ENCODE data around the gene SLC6A17.

Gene SLC6A17

DNA sequence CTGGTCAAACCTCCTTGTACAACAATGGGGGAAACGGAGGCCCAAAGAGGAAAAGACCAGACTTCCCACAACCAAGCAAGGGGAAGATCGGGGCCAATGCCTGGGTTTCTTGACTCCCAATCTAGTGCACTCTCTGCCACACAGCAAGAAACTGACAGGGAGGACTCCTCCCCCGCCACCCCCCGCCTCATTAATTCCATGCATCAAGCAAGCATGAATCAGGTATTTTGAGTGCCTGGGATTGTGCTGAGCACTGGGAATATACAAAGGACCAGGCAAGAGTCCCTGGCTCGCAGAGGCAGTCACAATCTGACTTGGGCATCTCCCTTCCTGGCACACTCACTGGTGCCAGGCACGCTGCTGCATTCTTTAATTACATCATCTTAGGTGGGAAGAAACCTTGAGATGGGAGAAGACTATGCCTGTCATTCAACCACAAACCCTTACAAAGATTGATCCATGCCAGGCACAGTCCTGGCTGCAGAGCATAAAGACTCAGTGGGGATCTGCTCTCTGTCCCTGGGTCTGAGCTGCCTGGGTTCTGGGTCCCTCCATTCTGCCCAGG is 55.4 kb downstream of the SLC6A17 start:
- DNase-seq: no peak

DNA sequence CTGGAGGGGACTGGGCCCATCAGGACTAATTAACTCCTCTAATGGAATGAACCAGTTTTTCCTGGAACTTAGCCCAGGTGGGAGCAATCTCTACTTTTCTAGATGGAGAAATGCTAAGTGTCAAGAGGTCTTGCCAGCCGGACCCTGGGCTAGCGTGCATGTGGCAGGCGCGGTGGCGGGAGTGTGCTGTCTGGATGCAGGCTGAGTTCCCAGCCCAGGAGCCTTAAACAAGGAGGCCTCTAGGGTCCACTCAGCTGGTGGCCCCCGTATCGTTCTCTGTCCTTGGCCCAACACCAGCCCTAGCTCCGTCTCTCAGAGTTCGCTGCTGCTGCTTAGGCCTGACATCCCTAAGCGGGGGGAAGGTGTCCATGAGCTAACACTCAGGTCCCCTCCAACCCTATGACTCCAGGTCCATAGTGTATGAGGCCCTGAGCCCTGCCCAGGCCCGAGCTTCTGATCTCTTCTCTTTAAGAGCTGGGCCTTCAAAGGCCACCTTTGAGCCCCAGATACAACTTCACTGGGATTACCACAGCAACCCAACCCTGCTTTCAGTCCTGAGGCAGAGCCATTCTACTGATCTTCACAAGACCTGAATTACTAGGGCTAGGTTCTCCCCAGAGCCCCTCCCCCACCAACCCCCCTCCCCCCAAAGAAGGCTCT is 56.1 kb downstream of the SLC6A17 start:
- DNase-seq: no peak

GRCh38 chr1:110207831-110208230 is 57.5 kb downstream of the SLC6A17 start:
- DNase-seq: peak; percentile 14 to 39

- no peak for DNase-seq
These were observed 58.8 kb downstream of the SLC6A17 start for GRCh38 chr1:110208916-110209645.

GRCh38 chr1:110209715-110210603 is 59.7 kb downstream of the SLC6A17 start, which contains the start of gene KCNC4:
Gene KCNC4, plus strand, starts transcription at chr1:110210314. Its CDS starts 1,186 bp downstream, at chr1:110211500.
- no peak for DNase-seq

DNA sequence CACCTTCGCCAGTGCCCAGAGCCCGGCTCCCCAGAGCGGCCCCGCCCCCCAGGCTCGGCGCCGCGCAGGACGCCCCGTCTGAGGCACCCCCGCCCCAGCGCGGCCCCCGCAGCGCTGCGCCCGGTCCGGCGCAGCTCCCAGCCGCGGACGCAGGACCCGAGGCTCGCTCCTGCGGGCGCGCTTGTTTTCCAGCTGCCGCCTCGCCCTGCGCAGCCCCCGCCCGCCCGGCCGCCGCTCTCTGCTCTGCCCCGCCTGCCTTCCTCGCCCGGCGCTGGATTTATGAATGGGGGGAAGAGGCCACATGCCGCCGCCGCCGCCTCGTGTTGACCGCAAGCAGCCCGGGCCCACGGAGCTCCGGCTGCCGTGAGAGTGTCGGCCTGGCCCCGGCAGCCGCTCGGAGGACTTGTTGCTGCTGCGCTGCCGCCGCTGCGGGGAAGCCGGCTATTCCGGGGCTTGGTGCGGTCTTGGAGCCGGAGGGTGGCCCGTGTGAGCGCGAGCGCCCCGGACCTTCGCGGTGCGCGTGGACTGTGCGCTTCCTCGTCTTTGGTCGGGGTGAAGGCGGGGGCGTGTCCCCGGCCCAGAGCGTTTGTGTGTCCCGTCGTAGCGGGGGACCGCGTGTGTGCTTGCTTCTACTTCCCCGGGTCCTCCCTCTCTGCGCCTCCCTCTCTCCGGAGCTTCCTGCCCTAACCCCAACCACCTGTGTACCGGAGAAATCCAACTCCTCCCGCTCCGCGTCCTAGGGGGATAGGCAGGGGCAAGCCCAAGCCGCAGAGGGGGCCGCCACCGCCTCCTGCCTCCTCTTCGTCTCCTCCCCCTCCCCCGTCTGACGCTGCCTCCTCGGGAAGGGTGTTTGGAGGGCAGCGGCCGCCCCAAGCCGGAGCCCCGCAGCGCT is 60.6 kb downstream of the SLC6A17 start:
- no peak for DNase-seq

DNA sequence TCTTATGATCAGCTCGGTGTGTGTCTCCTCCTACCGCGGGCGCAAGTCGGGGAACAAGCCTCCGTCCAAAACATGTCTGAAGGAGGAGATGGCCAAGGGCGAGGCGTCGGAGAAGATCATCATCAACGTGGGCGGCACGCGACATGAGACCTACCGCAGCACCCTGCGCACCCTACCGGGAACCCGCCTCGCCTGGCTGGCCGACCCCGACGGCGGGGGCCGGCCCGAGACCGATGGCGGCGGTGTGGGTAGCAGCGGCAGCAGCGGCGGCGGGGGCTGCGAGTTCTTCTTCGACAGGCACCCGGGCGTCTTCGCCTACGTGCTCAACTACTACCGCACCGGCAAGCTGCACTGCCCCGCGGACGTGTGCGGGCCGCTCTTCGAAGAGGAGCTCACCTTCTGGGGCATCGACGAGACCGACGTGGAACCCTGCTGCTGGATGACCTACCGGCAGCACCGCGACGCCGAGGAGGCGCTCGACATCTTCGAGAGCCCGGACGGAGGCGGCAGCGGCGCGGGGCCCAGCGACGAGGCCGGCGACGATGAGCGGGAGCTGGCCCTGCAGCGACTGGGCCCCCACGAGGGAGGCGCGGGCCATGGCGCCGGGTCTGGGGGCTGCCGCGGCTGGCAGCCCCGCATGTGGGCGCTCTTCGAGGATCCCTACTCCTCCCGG is 61.3 kb downstream of the SLC6A17 start:
- no peak for DNase-seq

GRCh38 chr1:110212169-110213142 is 62.2 kb downstream of the SLC6A17 start:
- DNase-seq: peak in 1 of 2 experiments; percentile 31

GRCh38 chr1:110213143-110213540 is 62.8 kb downstream of the SLC6A17 start:
- DNase-seq: no peak

DNA sequence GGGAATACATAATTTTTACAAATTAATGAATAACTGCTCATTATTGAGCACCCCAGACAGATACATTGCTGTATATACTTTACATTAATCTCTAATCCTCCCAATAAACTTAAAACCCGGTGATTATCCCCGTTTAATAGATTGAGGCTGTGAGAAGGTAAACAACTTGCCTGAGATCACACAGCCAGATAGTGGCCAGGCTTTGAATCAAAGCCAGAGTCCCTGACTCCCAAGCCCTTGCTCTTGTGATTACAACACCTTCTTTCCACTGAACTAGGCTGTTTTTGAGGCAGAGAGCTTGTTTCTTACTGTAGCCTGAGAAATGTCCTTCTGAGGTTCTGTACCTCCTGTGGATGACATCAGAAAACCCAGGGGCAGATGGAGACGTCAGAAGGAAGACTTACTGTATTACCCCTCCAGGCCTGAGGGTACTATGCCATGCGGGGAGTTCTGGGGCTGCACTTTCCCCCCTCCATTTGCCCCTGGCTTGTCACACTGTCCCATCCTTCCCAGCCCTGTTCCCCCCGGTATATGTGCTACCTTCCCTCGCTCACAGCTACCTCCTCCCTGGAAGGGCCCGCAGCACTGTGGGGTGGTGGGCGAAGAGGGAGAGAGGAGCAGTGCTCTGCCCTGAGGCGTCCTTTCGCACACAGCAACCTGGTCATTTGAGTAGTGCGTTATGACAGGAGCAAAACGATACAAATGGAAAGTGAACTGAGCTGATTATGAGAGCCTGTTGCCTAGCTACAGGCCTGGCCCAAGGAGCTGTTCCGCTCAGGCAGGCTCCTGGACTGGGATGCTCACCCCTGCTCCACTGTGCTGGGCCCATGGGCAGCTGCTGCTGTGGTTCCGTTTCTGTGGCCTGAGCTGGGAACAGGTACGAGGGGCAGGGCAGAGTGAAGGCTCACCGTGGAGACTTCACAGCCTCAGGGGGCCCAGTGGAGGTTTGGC is 64.4 kb downstream of the SLC6A17 start:
- no peak for DNase-seq

DNA sequence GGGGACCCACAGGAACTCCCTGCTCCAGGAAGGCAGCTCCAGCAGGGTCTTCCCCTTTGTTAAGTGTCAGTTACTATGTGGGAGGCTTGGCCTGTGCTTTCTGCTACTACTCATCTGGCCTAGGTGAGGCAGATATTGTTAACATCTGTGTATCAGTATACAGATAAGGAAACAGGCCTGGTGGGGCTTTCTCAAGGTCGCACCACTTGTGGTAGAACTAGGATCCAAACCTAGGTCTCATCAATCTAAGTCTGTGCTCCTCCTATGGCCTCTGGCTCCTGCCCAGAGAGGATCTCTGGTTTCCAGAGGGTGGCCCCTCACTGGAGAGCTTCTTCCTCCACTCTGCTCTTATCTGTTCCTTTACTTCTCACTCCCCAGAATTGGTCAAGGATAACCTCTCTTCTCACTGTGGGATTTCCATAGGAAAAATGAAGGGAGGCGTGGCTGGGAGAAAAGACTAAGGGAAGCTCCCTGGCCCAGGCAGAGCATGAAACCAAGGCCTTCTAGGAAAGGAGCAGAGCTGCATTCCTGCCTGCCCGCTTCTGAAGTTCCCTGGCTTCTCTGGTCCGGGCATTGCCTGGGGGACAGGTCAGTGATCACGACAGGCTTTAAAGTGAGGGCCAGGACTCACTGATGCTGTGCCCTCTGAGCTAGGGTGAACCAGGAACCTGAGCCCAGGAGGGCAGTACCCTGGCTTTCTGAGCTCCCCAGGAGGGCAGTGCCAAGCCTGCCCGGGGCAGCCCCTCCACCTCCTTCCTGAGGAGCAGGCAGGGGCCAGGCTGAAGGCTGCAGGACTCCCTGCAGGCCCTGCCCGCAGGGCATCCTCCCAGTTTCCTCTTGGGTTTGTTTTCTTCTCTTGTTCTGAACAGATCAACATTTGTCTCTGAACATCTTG is 65.6 kb downstream of the SLC6A17 start:
- DNase-seq: no peak

DNA sequence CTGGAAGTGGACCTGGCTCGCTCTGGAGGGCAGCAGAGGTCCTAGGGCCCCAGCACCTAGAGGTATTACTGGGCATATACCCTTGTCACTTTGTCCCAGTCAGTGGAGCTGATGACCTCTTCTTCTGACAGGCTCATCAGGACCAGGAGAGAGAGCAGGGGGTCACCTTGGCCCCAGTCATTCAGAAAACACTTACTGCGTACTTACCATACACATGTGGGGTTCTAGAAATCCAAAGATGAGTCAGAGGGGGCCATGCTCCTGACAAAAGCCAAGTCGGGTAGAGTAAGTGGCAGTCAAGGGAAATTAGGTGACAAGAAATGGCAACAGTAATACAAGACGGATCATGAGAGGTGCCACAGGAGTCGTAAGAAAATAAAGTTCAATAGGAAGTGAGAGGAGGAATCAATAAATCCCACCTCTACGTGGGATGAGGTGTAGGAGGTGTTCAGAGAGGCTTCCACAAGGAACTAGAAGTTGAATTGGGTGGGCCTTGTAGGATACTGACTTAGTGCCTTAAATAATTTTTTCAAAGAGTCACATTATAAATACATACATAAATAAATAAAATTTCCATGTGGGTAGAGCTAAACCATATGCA is 66.7 kb downstream of the SLC6A17 start:
- DNase-seq: no peak

DNA sequence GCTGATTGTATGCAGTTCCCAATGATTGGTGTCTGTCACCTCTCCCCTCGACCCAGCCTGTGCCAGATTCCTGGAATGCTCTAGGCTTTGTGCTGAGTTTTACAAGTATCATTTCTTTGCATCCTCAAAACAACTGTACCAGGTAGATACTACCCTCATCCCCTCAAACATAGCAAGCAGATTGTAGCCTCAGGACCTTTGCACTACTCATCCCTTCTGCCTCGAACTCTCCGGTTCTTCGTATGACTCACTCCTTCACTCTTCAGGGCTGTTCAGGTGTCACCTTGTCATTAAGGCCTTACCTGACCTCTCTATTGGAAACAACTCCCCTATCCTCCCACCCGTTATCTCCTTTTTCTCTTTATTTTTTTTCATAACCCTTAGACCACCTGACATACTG is 67.8 kb downstream of the SLC6A17 start:
- DNase-seq: no peak

- DNase-seq: no peak
These were observed 68.4 kb downstream of the SLC6A17 start for GRCh38 chr1:110218739-110219138.

DNA sequence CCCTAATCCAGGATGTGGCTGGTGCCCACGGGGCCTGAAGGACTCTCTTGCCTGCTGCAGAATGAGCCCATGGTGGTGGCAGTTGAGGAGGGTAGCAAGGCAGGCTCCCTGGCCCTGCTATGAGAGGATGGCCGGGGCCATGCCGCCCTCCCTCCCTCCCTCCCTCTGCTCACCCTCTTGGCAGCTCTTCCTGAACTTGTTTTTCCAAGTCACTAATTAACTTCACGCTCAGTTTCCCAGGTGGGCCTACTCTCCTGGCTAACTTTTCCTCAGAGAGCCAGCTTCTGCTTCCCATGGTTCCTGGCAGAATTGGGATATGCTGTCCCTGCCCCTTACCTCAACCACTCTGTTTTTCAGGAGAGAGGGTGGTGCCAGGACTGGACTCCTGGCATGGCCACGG is 70.0 kb downstream of the SLC6A17 start:
- no peak for DNase-seq

- DNase-seq: no peak
These were observed 70.8 kb downstream of the SLC6A17 start for GRCh38 chr1:110221119-110221518.

GRCh38 chr1:110223127-110223526 is 72.8 kb downstream of the SLC6A17 start:
- DNase-seq: no peak
